Hepatocyte (in vitro differentiated cells): Measurements from ENCODE around the gene TBX10. TPM values are rescaled to one million over a fixed set of nuclear protein-coding genes. Genes with fewer than 3 reads are reported as not detected.
"Not testable (repeated sequence)": the region's sequence is repeated elsewhere in the genome, so short reads cannot be mapped to it uniquely, and the experiment has no call there.

Experiments
- DNase-seq: peaks from one replicate; pipeline ENCODE4 v3.0.0-alpha.2; 2016; ENCODE audit warnings: low spot score
- H2AFZ ChIP-seq: fragments of 200-600 bp; sonication (generic); 2 replicates; pipeline ENCODE4 v1.6.0; 2016; ENCODE audit warnings: antibody characterized with exemption, mild to moderate bottlenecking
- H3K27ac ChIP-seq: fragments of 200-600 bp; sonication (generic); 2 replicates; pipeline ENCODE4 v1.5.1; 2016; ENCODE audit warnings: mild to moderate bottlenecking
- H3K27me3 ChIP-seq: fragments of 200-600 bp; sonication (generic); 2 replicates; pipeline ENCODE4 v1.6.1; 2016
- H3K36me3 ChIP-seq: fragments of 200-600 bp; sonication (generic); replicated peaks from 2 replicates; pipeline ENCODE4 v1.5.1; 2016; ENCODE audit warnings: low read depth; ENCODE audit not compliant: insufficient read depth
- H3K4me1 ChIP-seq: fragments of 200-600 bp; sonication (generic); 2 replicates; pipeline ENCODE4 v1.5.1; 2016; ENCODE audit warnings: mild to moderate bottlenecking, moderate library complexity; ENCODE audit not compliant: insufficient read depth
- H3K4me2 ChIP-seq: fragments of 200-600 bp; sonication (generic); 2 replicates; pipeline ENCODE4 v1.6.0; 2016
- H3K4me3 ChIP-seq: fragments of 200-600 bp; sonication (generic); 2 replicates; pipeline ENCODE4 v1.5.1; 2016; ENCODE audit warnings: mild to moderate bottlenecking
- H3K79me2 ChIP-seq: fragments of 200-600 bp; sonication (generic); 2 replicates; pipeline ENCODE4 v1.6.0; 2017; ENCODE audit warnings: mild to moderate bottlenecking
- H3K9me2 ChIP-seq: fragments of 200-600 bp; sonication (generic); replicated peaks from 2 replicates; pipeline ENCODE4 v1.6.0; 2017; ENCODE audit warnings: mild to moderate bottlenecking; ENCODE audit not compliant: insufficient read depth
- H3K9me3 ChIP-seq: fragments of 200-600 bp; sonication (generic); 2 replicates; pipeline ENCODE4 v1.5.1; 2016; ENCODE audit warnings: low read depth, mild to moderate bottlenecking
- H4K20me1 ChIP-seq: fragments of 200-600 bp; sonication (generic); 2 replicates; pipeline ENCODE4 v1.6.0; 2016; ENCODE audit warnings: mild to moderate bottlenecking; ENCODE audit not compliant: insufficient read depth, poor library complexity, severe bottlenecking
- CTCF ChIP-seq: fragments of 200-600 bp; sonication (generic); IDR thresholded peaks from 2 replicates; pipeline ENCODE4 v1.5.1; 2016; ENCODE audit warnings: antibody characterized with exemption, mild to moderate bottlenecking; ENCODE audit not compliant: poor library complexity
- EZH2 ChIP-seq: fragments of 200-600 bp; sonication (generic); IDR thresholded peaks from 2 replicates; pipeline ENCODE4 v1.6.1; 2016; ENCODE audit warnings: antibody characterized with exemption, mild to moderate bottlenecking, borderline replicate concordance
- EZH2phosphoT487 ChIP-seq: fragments of 200-600 bp; sonication (generic); IDR thresholded peaks from one replicate; pipeline ENCODE4 v1.6.1; 2018; ENCODE audit warnings: antibody characterized with exemption, mild to moderate bottlenecking, low read depth, moderate library complexity; ENCODE audit not compliant: unreplicated experiment, severe bottlenecking
- WGBS: methylation state at CpG from one replicate; pipeline ENCODE4 v1.1.6; 2016; ENCODE audit warnings: low lambda C conversion rate; ENCODE audit errors: missing lambda C conversion rate; 5-methylcytosine and 5-hydroxymethylcytosine counted together
- polyA plus RNA-seq: library from polyadenylated mRNA; unstranded; fragments of >200 nt; fragmentation: Nextera tagmentation; extraction: Ambion mirVana; gene quantifications from 2 replicates; pipeline ENCODE4 v1.2.1, GENCODE V29; 2016
- total RNA-seq: library from RNA; depleted of rRNA; stranded (reverse); fragments of >200 nt; gene quantifications from 2 replicates; pipeline ENCODE4 v1.2.3, GENCODE V29; 2014

TBX10 gene
- total and polyA plus RNA-seq, 2 experiments from 2014 or later, result 0.34 to 0.70 TPM

- no peak overlapping the region for H3K27ac ChIP-seq
Observed at GRCh38 chr11:67601098-67601497, 38.5 kb downstream of the TBX10 start.

GRCh38 chr11:67600324-67601029, 39.1 kb downstream of the TBX10 start:
- Histone ChIP-seq H3K36me3 (no peaks in the 10 kb centered on the region), H3K4me2 (no peak overlapping the region), H3K79me2 (no peaks in the 10 kb centered on the region), H3K4me1 (peaks cover 2% of the 10 kb centered on the region), H3K4me3 (no peak overlapping the region), H3K27me3 (no peaks in the 10 kb centered on the region), H3K9me2 (no peaks in the 10 kb centered on the region), H3K27ac (no peak overlapping the region), H3K9me3 (no peaks in the 10 kb centered on the region), H4K20me1 (no peaks in the 10 kb centered on the region), H2AFZ (no peak overlapping the region)
- 86% methylated on average over 7 of the region's 7 CpGs for WGBS
- no peak for TF ChIP-seq EZH2phosphoT487
- no peak for TF ChIP-seq CTCF
- no peak for TF ChIP-seq EZH2
- no peak for DNase-seq

More at GRCh38 chr11:67601098-67601497, 38.5 kb downstream of the TBX10 start:
- no peaks in the 10 kb centered on the region for H4K20me1 ChIP-seq
- no peak overlapping the region for H3K4me3 ChIP-seq
- no peaks in the 10 kb centered on the region for H3K9me3 ChIP-seq
- TF ChIP-seq CTCF, result no peak
- TF ChIP-seq EZH2, result no peak
- TF ChIP-seq EZH2phosphoT487, result no peak
- H3K27me3 ChIP-seq, result no peaks in the 10 kb centered on the region
- no peaks in the 10 kb centered on the region for H3K36me3 ChIP-seq
- 95% methylated on average over 7 of the region's 7 CpGs for WGBS
- no peak for DNase-seq
- no peak overlapping the region for H3K4me2 ChIP-seq
- H3K79me2 ChIP-seq, result no peaks in the 10 kb centered on the region
- no peaks in the 10 kb centered on the region for H3K9me2 ChIP-seq
- no peak overlapping the region for H2AFZ ChIP-seq
- H3K4me1 ChIP-seq, result peaks cover 8% of the 10 kb centered on the region

- TF ChIP-seq CTCF, result no peak
- TF ChIP-seq EZH2, result no peak
- TF ChIP-seq EZH2phosphoT487, result no peak
- Histone ChIP-seq H3K9me2 (no peaks in the 10 kb centered on the region), H3K4me3 (no peak overlapping the region), H3K4me2 (no peak overlapping the region), H3K9me3 (no peaks in the 10 kb centered on the region), H3K4me1 (no peaks in the 10 kb centered on the region), H4K20me1 (no peaks in the 10 kb centered on the region), H3K79me2 (no peaks in the 10 kb centered on the region), H3K36me3 (no peaks in the 10 kb centered on the region), H3K27ac (no peak overlapping the region), H3K27me3 (no peaks in the 10 kb centered on the region), H2AFZ (no peak overlapping the region)
- WGBS, result 76% methylated on average over 1 of the region's 1 CpG
- DNase-seq, result no peak
Observed at GRCh38 chr11:67599149-67599548, 40.4 kb downstream of the TBX10 start.

- H3K27ac ChIP-seq, H2AFZ ChIP-seq, H4K20me1 ChIP-seq, H3K9me2 ChIP-seq, H3K27me3 ChIP-seq, H3K79me2 ChIP-seq, H3K4me2 ChIP-seq, H3K9me3 ChIP-seq, H3K4me1 ChIP-seq, H3K4me3 ChIP-seq, DNase-seq, H3K36me3 ChIP-seq: not testable (repeated sequence)
- 98% methylated on average over 17 of the region's 26 CpGs for WGBS
Observed at GRCh38 chr11:67597963-67598362, 41.6 kb downstream of the TBX10 start.

GRCh38 chr11:67597458-67597857, 42.1 kb downstream of the TBX10 start:
- not testable (repeated sequence) for DNase-seq, H3K4me2 ChIP-seq, H2AFZ ChIP-seq, H3K79me2 ChIP-seq, H3K9me3 ChIP-seq, H3K36me3 ChIP-seq, H3K4me1 ChIP-seq, H3K27ac ChIP-seq, H3K27me3 ChIP-seq, H4K20me1 ChIP-seq, H3K4me3 ChIP-seq, H3K9me2 ChIP-seq
- 71% methylated on average over 1 of the region's 3 CpGs for WGBS
